Mammary epithelial cell (primary cell): ENCODE measurements around the gene RIPK3.

Experiments
- CTCF ChIP-seq, 2 donors: IDR thresholded peaks in 1 of 2; conservative IDR thresholded peaks in 1 of 2; 2 replicates each; pipeline ENCODE4 v1.5.1; 2011 to 2012; ENCODE audit warnings: inconsistent platforms in 2 of 2, low read length in 2 of 2, mild to moderate bottlenecking in 2 of 2, control low read depth in 1 of 2, low read depth in 1 of 2; ENCODE audit not compliant: insufficient read depth in 1 of 2; ENCODE audit errors: extremely low read depth in 1 of 2
- EZH2 ChIP-seq: IDR thresholded peaks from 2 replicates; pipeline ENCODE4 v1.6.1; 2012; ENCODE audit warnings: low read length, inconsistent platforms, borderline replicate concordance

DNA sequence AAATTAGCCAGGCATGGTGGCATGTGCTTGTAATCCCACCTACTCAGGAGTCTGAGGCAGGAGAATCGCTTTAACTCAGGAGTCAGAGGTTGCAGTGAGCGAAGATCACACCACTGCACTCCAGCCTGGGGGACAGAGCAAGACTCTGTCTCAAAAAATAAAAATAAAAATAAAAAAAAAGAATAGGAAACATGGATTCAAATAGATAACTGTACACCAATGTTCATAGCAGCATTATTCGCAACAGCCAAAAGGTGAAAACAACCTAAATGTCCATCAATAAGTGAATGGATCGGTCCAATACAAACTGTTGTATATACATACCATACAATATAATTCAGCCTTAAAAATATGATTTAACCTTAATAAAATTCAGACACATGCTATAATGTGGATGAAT is 3.1 kb upstream of the RIPK3 start:
- TF ChIP-seq CTCF (conservative IDR thresholded peaks at IDR 0.05 in 1 of 2, IDR thresholded peaks at IDR 0.05 in 1 of 2; ENCODE audit: extremely low read depth in 1 of 2, insufficient read depth in 1 of 2, low read depth in 1 of 2, low read length in 2 of 2) (no peak), EZH2 (no peak)
